HL-60 (cell line): ENCODE data around the gene SMCP.

Experiments
- CTCF ChIP-seq: IDR thresholded peaks from one replicate; pipeline ENCODE4 v1.5.1; 2011; ENCODE audit warnings: low read length, control low read depth, inconsistent platforms; ENCODE audit not compliant: insufficient read depth
- POLR2AphosphoS5 ChIP-seq: IDR thresholded peaks from 2 replicates; pipeline ENCODE4 v1.6.1; 2012; ENCODE audit warnings: low read depth
- REST ChIP-seq: IDR thresholded peaks from 2 replicates; pipeline ENCODE4 v1.6.1; 2012; ENCODE audit warnings: low read depth; ENCODE audit not compliant: insufficient replicate concordance

GRCh38 chr1:152860129-152860528, 18.0 kb upstream of the SMCP start:
- TF ChIP-seq REST (no peak), CTCF (no peak), POLR2AphosphoS5 (no peak)
